Epithelial cell of esophagus (primary cell): ENCODE results near the gene CEP170B.

ENCODE experiments used
- DNase-seq: peaks from one replicate; pipeline ENCODE4 v3.0.0; 2010; ENCODE audit warnings: low read depth
- H3K4me3 ChIP-seq: 2 replicates; pipeline ENCODE4 v1.5.1; 2011; ENCODE audit warnings: mild to moderate bottlenecking, low read length, control low read depth
- TF ChIP-seq, protein P1 (sequence below): IDR thresholded peaks from 2 replicates; pipeline ENCODE4 v1.5.1; 2011; ENCODE audit warnings: low read depth, mild to moderate bottlenecking, low read length, control low read depth, inconsistent platforms; ENCODE audit not compliant: insufficient read depth; ENCODE audit errors: missing control alignments

The CEP170B gene

DNA sequence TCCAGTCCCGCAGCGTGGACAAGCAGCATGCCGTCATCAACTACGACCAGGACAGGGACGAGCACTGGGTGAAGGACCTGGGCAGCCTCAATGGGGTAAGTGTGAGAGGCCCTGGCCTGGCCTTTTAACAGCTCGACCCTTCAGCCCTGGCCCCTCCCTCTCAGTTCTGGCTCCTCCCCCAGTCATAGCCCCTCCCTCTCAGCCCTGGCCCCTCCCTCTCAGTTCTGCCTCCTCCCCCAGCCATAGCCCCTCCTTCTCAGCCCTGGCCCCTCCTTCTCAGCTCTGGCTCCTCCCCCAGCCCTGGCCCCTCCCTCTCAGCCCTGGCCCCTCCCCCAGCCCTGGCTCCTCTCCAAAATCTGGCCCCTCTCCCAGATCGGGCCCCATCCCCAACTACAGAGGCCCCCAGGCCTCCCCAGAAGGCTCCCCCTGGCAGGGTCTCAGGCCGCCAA lies 11.2 kb downstream of the CEP170B start:
- no peak overlapping the region for H3K4me3 ChIP-seq
- DNase-seq, result peak; percentile 71
- TF ChIP-seq, protein P1, sequence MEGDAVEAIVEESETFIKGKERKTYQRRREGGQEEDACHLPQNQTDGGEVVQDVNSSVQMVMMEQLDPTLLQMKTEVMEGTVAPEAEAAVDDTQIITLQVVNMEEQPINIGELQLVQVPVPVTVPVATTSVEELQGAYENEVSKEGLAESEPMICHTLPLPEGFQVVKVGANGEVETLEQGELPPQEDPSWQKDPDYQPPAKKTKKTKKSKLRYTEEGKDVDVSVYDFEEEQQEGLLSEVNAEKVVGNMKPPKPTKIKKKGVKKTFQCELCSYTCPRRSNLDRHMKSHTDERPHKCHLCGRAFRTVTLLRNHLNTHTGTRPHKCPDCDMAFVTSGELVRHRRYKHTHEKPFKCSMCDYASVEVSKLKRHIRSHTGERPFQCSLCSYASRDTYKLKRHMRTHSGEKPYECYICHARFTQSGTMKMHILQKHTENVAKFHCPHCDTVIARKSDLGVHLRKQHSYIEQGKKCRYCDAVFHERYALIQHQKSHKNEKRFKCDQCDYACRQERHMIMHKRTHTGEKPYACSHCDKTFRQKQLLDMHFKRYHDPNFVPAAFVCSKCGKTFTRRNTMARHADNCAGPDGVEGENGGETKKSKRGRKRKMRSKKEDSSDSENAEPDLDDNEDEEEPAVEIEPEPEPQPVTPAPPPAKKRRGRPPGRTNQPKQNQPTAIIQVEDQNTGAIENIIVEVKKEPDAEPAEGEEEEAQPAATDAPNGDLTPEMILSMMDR, result no peak

DNA sequence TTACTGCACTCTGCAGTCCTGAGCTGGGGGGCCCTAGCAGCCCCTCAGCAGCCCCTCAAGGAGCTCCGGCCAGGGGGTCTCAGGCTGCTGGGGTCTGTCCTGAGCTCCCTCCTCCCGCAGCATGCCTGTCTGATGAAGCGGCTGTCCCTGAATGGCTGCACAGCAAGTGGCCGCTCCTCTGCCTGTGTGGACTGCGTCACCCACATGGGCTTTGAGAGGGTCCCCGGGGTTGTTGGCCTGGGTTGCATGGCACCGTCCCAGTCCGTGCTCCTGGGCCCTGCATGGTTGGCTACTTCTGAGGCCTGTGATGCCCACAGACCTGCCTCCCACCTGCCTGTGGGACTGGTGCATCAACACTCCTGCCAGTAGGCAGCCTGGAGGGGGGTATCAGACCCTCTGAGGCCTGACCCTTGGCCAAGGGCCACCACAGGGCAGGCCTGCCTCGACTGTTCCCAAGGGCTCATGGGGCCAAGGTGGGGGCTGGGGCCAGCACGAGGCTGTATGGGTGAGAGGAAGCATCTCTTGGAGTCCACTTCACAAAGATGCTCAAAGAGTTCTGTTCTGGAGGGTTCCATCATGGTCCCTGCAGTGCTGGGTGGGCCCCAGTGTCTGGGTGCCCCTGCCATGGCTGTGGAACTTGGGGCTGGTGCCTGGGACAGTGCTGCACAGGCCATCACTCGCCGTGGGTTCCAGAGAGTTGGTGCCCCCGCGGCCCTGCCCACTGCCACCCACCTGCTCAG lies 12.2 kb downstream of the CEP170B start:
- DNase-seq, result no peak
- H3K4me3 ChIP-seq, result no peak overlapping the region
- TF ChIP-seq, protein P1, result no peak

DNA sequence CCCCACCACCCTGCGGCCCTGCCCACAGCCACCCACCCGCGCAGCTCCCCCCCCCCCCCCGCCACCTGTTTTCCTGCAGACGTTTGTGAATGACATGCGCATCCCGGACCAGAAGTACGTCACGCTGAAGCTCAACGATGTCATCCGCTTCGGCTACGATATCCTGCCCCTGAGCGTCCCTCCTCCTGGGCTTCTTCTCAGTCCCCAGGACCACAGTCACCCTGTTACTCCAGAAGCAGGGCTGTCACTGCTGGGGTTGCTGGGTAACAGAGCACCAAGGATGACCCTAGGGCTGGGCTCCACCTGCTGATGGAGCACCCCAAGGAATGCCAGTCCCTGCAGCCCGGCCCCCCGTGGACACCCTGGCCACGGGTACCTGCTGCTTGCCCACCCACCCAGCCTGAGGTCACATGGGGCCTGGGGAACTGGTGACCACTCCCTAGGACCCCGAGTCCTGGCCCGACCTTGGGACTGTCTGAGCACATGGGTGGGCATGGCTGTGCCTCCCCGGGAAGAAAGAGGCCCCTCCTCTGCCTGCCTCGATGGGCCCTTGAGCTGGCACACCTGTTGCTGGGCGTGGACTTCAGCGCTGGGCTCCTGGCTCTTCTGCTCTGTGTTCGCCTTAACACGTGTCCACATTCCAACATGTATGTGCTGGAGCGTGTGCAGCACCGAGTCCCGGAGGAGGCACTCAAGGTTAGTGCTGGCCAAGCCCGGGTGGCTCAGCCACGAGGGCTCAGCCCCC lies 12.9 kb downstream of the CEP170B start:
- no peak for DNase-seq
- TF ChIP-seq, protein P1, result no peak
- H3K4me3 ChIP-seq, result no peak overlapping the region

DNA sequence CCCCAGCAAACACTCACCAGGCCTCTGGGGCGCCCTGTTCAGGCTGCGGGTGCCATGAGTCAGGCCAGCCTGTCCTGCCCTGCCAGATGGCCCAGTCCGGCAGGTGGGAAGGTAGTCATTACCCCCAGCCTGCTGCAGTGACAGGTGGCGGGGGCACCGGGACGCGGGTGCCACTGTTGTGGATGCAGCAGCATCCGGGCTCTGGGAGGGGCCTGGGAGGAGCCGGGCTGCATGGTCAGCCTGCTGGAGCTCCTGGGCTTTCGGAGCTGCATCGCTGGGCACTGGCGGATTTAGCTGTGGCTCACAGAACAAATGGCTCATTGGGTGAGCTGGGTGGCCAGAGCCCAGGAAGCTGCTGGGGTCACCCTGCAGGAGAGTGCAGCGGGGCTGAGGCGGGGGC lies 13.5 kb downstream of the CEP170B start:
- no peak for DNase-seq
- no peak overlapping the region for H3K4me3 ChIP-seq
- TF ChIP-seq, protein P1, result no peak

DNA sequence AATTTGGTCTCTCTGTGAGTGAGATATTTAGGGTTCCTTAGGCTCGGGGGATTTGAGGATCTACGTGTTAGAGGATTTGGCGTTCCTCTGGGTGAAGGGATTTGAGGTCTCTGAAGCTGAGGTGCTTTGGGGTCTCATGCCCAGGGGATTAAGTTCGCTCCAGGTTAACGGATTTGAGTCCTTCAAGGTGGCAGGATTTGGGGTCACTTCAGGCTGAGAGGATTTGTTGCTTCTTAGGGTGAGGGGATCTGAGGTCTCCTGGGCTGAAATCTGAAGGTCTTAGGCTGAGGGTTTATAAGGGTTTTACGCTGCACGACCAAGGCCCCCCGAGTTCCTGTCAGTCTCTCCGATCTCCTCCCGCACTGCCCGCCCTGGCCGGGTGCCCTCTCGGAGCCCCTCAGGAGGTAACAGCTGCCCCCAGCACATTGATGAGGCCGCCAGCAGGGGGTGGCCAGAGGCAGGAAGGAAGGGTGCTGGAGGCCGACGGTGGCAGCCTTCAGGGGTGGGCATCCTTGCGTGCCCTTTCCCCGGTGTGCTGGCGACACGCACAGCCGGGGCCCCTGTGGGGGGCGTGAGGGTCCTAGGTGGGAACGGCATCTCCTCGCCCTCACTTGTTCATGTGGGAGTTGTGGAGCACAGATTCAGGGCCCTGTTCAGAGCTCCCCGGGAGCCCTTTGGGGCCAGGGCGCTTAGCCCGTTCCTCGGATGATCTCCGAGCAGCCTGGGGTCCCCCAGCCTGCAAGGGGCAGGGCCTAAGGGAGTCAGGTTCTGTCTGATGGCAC lies 14.3 kb downstream of the CEP170B start:
- TF ChIP-seq, protein P1, result no peak
- H3K4me3 ChIP-seq, result no peak overlapping the region
- DNase-seq, result no peak

DNA sequence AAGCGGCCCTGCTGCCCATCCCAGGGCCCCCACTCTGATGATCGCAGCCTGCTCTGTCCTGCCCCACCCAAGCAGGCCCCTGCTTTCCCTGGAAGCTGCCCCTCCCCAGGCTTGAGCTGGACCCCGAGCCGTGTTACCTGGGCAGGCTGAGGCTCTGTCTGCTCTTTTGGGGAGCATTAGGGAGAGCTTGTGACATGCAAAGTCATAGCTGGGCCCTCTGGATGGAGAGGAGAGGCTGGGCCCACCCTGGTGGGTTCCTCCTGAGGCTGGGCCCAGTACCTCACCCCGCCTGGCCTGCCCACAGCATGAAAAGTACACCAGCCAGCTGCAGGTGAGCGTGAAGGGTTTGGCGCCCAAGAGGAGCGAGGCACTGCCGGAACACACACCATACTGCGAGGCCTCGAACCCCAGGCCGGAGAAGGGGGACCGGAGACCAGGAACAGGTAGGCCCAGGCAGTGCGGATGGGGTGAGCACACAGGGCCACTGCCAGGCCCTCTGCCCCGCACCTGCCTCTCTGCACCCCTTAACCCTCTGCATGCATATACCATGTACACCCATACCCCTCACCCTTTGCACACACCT lies 15.0 kb downstream of the CEP170B start:
- no peak for DNase-seq
- H3K4me3 ChIP-seq, result no peak overlapping the region
- TF ChIP-seq, protein P1, result no peak
